Right lobe of liver (tissue), 6 donors: Measurements from ENCODE around the gene CCDC183. TPM values are rescaled to one million over a fixed set of nuclear protein-coding genes. Genes with fewer than 3 reads are reported as not detected.
"Not testable (repeated sequence)": the region's sequence is repeated elsewhere in the genome, so short reads cannot be mapped to it uniquely, and the experiment has no call there.

Experiments used
- ATAC-seq, 4 donors: fragments of 200-7000 bp; cut with Tn5 transposase; one replicate each; pipeline ENCODE4 v1.9.1; 2020; ENCODE audit warnings: mild to moderate bottlenecking in 4 of 4, moderate library complexity in 4 of 4
- DNase-seq, 3 donors: peaks; one replicate each; pipeline ENCODE4 v3.0.0-alpha.2; 2020
- H3K27ac ChIP-seq, 3 donors: fragments of 200-600 bp; one replicate each; pipeline ENCODE4 v1.8.0; 2022
- H3K27me3 ChIP-seq, 2 donors: fragments of 200-600 bp; one replicate each; pipeline ENCODE4 v1.8.0; 2022
- H3K36me3 ChIP-seq, 4 donors: fragments of 200-600 bp; sonication (generic) in 1 of 4; one replicate each; pipeline versions ENCODE4 v1.5.1 to v1.8.0; 2017 to 2022; ENCODE audit warnings: control low read depth in 1 of 4
- H3K4me1 ChIP-seq, 4 donors: fragments of 200-600 bp; sonication (generic) in 1 of 4; one replicate each; pipeline versions ENCODE4 v1.5.1 to v1.8.0; 2017 to 2022; ENCODE audit warnings: control low read depth in 1 of 4
- H3K4me3 ChIP-seq, 3 donors: fragments of 200-600 bp; one replicate each; pipeline ENCODE4 v1.8.0; 2022
- H3K9me3 ChIP-seq, 4 donors: fragments of 200-600 bp; sonication (generic) in 1 of 4; one replicate each; pipeline versions ENCODE4 v1.5.1 to v1.8.0; 2017 to 2022; ENCODE audit warnings: control low read depth in 1 of 4
- CTCF ChIP-seq, 4 donors: fragments of 200-600 bp in 3 of 4; fragments of 450-650 bp in 1 of 4; IDR thresholded peaks; one replicate each; pipeline versions ENCODE4 v1.5.1 to v1.8.0; 2016 to 2022; ENCODE audit warnings: antibody characterized with exemption in 4 of 4, mild to moderate bottlenecking in 2 of 4
- POLR2A ChIP-seq: fragments of 450-650 bp; IDR thresholded peaks from one replicate; pipeline ENCODE4 v1.6.1; 2017; ENCODE audit warnings: antibody characterized with exemption, mild to moderate bottlenecking
- WGBS: methylation state at CpG from one replicate; pipeline ENCODE4 v1.1.6; 2018; ENCODE audit warnings: low coverage, low lambda C conversion rate; ENCODE audit not compliant: insufficient coverage; ENCODE audit errors: missing lambda C conversion rate; 5-methylcytosine and 5-hydroxymethylcytosine counted together
- intact Hi-C, 2 donors: fragments of 100-400 bp; cut with DNase I; formaldehyde crosslinking; loops; one replicate each; pipeline versions ENCODE4 v1.11.2 to v1.14.1; 2022
- total RNA-seq, 6 experiments: library from RNA; depleted of rRNA in 2 of 6; stranded (reverse); fragments of >200 nt in 2 of 6; fragmentation: NEBNext Ultra II Directional in 3 of 6; extraction: Animal tissue kit (Norgen Biotek cat#: 25700) in 3 of 6; gene quantifications; one replicate each; pipeline versions ENCODE4 v1.1.0 to v1.2.4, GENCODE V29; 2016 to 2023
- donor health status: DM: no; HTN: yes; CAD: no.
- donor health status: DM: no; HTN: no; CAD: no.
- donor health status: DM: no; HTN: no; CAD: no.
- donor health status: DM: no; HTN: yes; CAD: no.
- donor health status: DM: no; HTN: yes; CAD: no.

CCDC183 gene
- total RNA-seq, 6 experiments from 2014 or later, result 0.43 to 1.2 (median 0.74) TPM; not detected in 1

DNA sequence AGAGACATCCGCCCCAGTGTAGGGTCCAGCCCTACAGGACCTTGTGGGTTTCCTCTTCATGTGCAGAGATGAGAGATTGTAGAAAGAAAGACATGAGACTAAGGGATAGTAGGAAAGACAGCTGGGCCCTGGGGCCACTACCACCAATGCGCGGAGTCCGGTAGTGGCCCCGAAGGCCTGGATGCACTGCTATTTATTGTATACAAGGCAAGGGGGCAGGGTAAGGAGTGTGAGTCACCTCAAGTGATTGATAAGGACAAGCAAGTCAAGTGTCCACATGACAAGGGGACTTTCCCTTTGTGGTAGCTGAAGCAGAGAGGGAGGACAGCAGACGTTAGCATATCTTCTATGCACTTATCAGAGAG, 11.2 kb upstream of the CCDC183 start:
- DNase-seq (no peak), ATAC-seq (no peak)

DNA sequence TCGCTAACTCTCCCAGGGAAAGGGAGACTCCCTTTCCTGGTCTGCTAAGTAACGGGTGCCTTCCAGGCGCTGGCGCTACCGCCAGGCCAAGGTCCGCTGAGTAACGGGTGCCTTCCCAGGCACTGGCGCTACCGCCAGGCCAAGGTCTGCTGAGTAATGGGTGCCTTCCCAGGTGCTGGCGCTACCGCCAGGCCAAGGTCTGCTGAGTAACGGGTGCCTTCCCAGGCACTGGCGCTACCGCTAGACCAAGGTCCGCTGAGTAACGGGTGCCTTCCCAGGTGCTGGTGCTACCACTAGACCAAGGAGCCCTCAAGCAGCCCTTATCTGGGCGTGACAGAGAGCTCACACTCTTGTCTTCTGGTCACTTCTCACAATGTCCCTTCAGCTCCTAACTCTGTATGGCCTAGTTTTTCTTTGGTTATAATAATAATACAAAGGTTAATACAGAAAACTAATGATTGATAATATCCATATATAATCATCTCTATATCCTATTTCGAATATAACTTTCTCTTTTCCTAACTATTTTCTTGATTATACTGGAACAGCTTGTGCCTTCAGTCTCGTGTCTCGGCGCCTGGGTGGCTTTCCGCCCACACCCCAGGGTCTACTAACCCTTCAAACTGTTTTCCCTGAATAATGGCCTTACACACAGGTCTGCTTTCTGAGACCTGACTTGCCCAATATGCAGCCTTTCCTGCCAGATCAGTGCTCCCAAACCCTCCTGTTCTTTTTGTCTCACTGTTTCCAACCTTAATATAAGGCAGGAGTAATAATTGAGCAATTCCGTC, 10.4 kb upstream of the CCDC183 start:
- intact Hi-C loops, result loop anchor here in 1 of 2 donors (5.0 kb wide), 1 partner anchor 252 kb away; no protein-coding TSS in a partner anchor
- H3K36me3 ChIP-seq, H3K27me3 ChIP-seq, H3K4me3 ChIP-seq, H3K9me3 ChIP-seq, H3K27ac ChIP-seq: not testable (repeated sequence)
- ATAC-seq, result peak in 3 of 4 donors; percentile 4 to 38 (median 15)
- 79% methylated on average over 8 of the region's 23 CpGs for WGBS
- DNase-seq, result peak in 2 of 3 donors; percentile 64 to 70
- H3K4me1 ChIP-seq, result peaks cover 0 to 42% (median 14%) of the 10 kb centered on the region in 4 donors

More for the DNA sequence above, 11.2 kb upstream of the CCDC183 start:
- intact Hi-C loops, result loop anchor here in 1 of 2 donors (5.0 kb wide), 1 partner anchor 252 kb away; no protein-coding TSS in a partner anchor
- no peak for TF ChIP-seq CTCF (IDR thresholded peaks at IDR 0.05)
- no peak for TF ChIP-seq POLR2A
- Histone ChIP-seq H3K4me3 (no peak overlapping the region), H3K9me3 (no peaks in the 10 kb centered on the region), H3K27ac (no peak overlapping the region), H3K27me3 (no peaks in the 10 kb centered on the region), H3K4me1 (peaks cover 0 to 35% (median 11%) of the 10 kb centered on the region in 4 donors), H3K36me3 (no peaks in the 10 kb centered on the region)
- 75% methylated on average over 1 of the region's 6 CpGs for WGBS

- H3K4me3 ChIP-seq, result no peak overlapping the region
- ATAC-seq (no peak), DNase-seq (no peak)
- no peaks in the 10 kb centered on the region for H3K27me3 ChIP-seq
- WGBS, result 59% methylated on average over 7 of the region's 10 CpGs
- intact Hi-C loops, result loop anchor here in 1 of 2 donors (5.0 kb wide), 1 partner anchor 251 kb away; no protein-coding TSS in a partner anchor
- peaks cover 0 to 42% (median 14%) of the 10 kb centered on the region in 4 donors for H3K4me1 ChIP-seq
- H3K9me3 ChIP-seq, result no peaks in the 10 kb centered on the region
- TF ChIP-seq POLR2A (no peak), CTCF (IDR thresholded peaks at IDR 0.05) (no peak)
- no peaks in the 10 kb centered on the region for H3K36me3 ChIP-seq
- H3K27ac ChIP-seq, result no peak overlapping the region
Observed at GRCh38 chr9:136786451-136786850, 9.7 kb upstream of the CCDC183 start.

GRCh38 chr9:136786983-136787382, 9.2 kb upstream of the CCDC183 start:
- intact Hi-C loops, result loop anchor here in 1 of 2 donors (5.0 kb wide), 1 partner anchor 250 kb away; no protein-coding TSS in a partner anchor
- not testable (repeated sequence) for ATAC-seq, H3K27me3 ChIP-seq, H3K36me3 ChIP-seq, DNase-seq, H3K9me3 ChIP-seq, H3K27ac ChIP-seq, H3K4me3 ChIP-seq
- 10% methylated on average over 4 of the region's 4 CpGs for WGBS
- peaks cover 0 to 45% (median 16%) of the 10 kb centered on the region in 4 donors for H3K4me1 ChIP-seq

- ATAC-seq (peak in 3 of 4 donors; percentile 13 to 19 (median 16)), DNase-seq (peak; percentile 73 to 77 (median 76))
- no peaks in the 10 kb centered on the region for H3K9me3 ChIP-seq
- peaks cover 0 to 48% (median 18%) of the 10 kb centered on the region in 4 donors for H3K4me1 ChIP-seq
- no peak overlapping the region for H3K4me3 ChIP-seq
- intact Hi-C loops, result loop anchor here in 1 of 2 donors (5.0 kb wide), 1 partner anchor 249 kb away; no protein-coding TSS in a partner anchor
- H3K36me3 ChIP-seq, result no peaks in the 10 kb centered on the region
- no peaks in the 10 kb centered on the region for H3K27me3 ChIP-seq
- TF ChIP-seq POLR2A (no peak), CTCF (IDR thresholded peaks at IDR 0.05) (peak; percentile 82 to 87 (median 84))
- 4% methylated on average over 20 of the region's 21 CpGs for WGBS
- no peak overlapping the region for H3K27ac ChIP-seq
Observed at GRCh38 chr9:136787690-136788400, 8.3 kb upstream of the CCDC183 start.

GRCh38 chr9:136788644-136789522, 7.3 kb upstream of the CCDC183 start:
- WGBS, result 28% methylated on average over 25 of the region's 27 CpGs
- not testable (repeated sequence) for ATAC-seq, H3K27ac ChIP-seq, H3K36me3 ChIP-seq, DNase-seq, H3K27me3 ChIP-seq, H3K9me3 ChIP-seq, H3K4me3 ChIP-seq
- intact Hi-C loops, result loop anchor here in 1 of 2 donors (5.0 kb wide), 1 partner anchor 248 kb away; no protein-coding TSS in a partner anchor
- peaks cover 0 to 48% (median 18%) of the 10 kb centered on the region in 4 donors for H3K4me1 ChIP-seq
